Loucy (cell line): ENCODE data around the gene ZNF816.

Source experiments
- H2AFZ ChIP-seq: fragments of 200-600 bp; sonication (generic); 2 replicates; pipeline ENCODE4 v1.6.0; 2016; ENCODE audit warnings: antibody characterized with exemption, mild to moderate bottlenecking, low read length, moderate library complexity
- H3F3A ChIP-seq: fragments of 200-600 bp; 2 replicates; pipeline ENCODE4 v1.6.0; 2016; ENCODE audit warnings: antibody characterized with exemption, low read depth, mild to moderate bottlenecking
- H3K27me3 ChIP-seq: fragments of 200-600 bp; sonication (generic); 2 replicates; pipeline ENCODE4 v1.6.1; 2014; ENCODE audit warnings: low read length, mild to moderate bottlenecking; ENCODE audit not compliant: insufficient read depth, poor library complexity, severe bottlenecking
- H3K36me3 ChIP-seq: fragments of 200-600 bp; sonication (generic); 2 replicates; pipeline ENCODE4 v1.6.1; 2016; ENCODE audit warnings: low read length; ENCODE audit not compliant: insufficient read depth
- H3K4me1 ChIP-seq: fragments of 200-600 bp; sonication (generic); 2 replicates; pipeline ENCODE4 v1.5.1; 2014; ENCODE audit warnings: low read length, mild to moderate bottlenecking; ENCODE audit not compliant: insufficient read depth, poor library complexity, severe bottlenecking
- H3K4me2 ChIP-seq: fragments of 200-600 bp; sonication (generic); 2 replicates; pipeline ENCODE4 v1.6.0; 2014; ENCODE audit warnings: antibody characterized with exemption, low read length, low read depth, mild to moderate bottlenecking; ENCODE audit not compliant: poor library complexity, severe bottlenecking
- H3K4me3 ChIP-seq: fragments of 200-600 bp; sonication (generic); 2 replicates; pipeline ENCODE4 v1.5.1; 2014; ENCODE audit warnings: low read length, mild to moderate bottlenecking, mixed read lengths; ENCODE audit not compliant: poor library complexity, severe bottlenecking
- H3K79me2 ChIP-seq: fragments of 200-600 bp; sonication (generic); 2 replicates; pipeline ENCODE4 v1.6.1; 2014; ENCODE audit warnings: low read length; ENCODE audit not compliant: insufficient read depth
- H3K9ac ChIP-seq: fragments of 200-600 bp; sonication (generic); 2 replicates; pipeline ENCODE4 v1.6.0; 2014; ENCODE audit warnings: mild to moderate bottlenecking, low read depth, low read length, moderate library complexity; ENCODE audit not compliant: poor library complexity, severe bottlenecking
- H3K9me2 ChIP-seq: fragments of 200-600 bp; sonication (generic); replicated peaks from 2 replicates; pipeline ENCODE4 v1.6.1; 2016; ENCODE audit warnings: low read depth, low read length, mixed read lengths
- H3K9me3 ChIP-seq: fragments of 200-600 bp; sonication (generic); 2 replicates; pipeline ENCODE4 v1.6.1; 2014; ENCODE audit warnings: mild to moderate bottlenecking, antibody characterized with exemption, low read length, low read depth; ENCODE audit not compliant: insufficient read depth
- H4K20me1 ChIP-seq: fragments of 200-600 bp; sonication (generic); 2 replicates; pipeline ENCODE4 v1.6.0; 2014; ENCODE audit warnings: antibody characterized with exemption, low read length, mild to moderate bottlenecking; ENCODE audit not compliant: insufficient read depth, poor library complexity, severe bottlenecking
- EZH2phosphoT487 ChIP-seq: fragments of 200-600 bp; IDR thresholded peaks from 2 replicates; pipeline ENCODE4 v1.6.1; 2018; ENCODE audit warnings: antibody characterized with exemption, mild to moderate bottlenecking, moderate library complexity, borderline replicate concordance
- TF ChIP-seq, protein P1 (sequence below): fragments of 200-600 bp; sonication (generic); conservative IDR thresholded peaks from 2 replicates; pipeline ENCODE4 v1.5.1; 2014; ENCODE audit warnings: mild to moderate bottlenecking, antibody characterized with exemption, low read length

ZNF816 gene

DNA sequence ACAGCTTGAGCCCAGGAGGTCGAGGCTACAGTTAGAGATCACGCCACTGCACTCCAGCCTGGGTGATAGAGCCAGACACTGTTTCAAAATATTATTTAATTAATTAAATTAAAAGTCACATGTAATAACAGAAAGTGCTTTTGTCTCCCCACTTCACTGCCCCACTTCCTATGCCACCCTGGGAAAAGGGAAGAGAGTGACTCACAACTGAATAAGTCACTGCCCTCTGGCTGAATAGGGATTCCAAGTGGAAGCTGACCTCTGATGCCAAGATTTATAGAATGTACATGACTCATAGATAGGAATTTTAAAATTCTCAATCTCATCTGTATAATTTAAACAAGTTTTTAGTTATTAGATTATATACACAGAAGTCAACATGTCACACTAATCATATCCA lies 28.8 kb upstream of the ZNF816 start:
- Histone ChIP-seq H3K27me3 (no peaks in the 10 kb centered on the region), H3K9me3 (0 out of 2 replicates have a peak, but pooled peaks cover 7% of the 10 kb centered on the region), H3K36me3 (no peaks in the 10 kb centered on the region), H2AFZ (no peak overlapping the region), H3K9ac (no peak overlapping the region), H3K79me2 (no peaks in the 10 kb centered on the region), H3K4me1 (peaks cover 4% of the 10 kb centered on the region), H3F3A (no peaks in the 10 kb centered on the region), H3K4me2 (no peak overlapping the region), H3K4me3 (no peak overlapping the region), H4K20me1 (no peaks in the 10 kb centered on the region), H3K9me2 (no peaks in the 10 kb centered on the region)
- TF ChIP-seq EZH2phosphoT487: no peak
- TF ChIP-seq, protein P1, sequence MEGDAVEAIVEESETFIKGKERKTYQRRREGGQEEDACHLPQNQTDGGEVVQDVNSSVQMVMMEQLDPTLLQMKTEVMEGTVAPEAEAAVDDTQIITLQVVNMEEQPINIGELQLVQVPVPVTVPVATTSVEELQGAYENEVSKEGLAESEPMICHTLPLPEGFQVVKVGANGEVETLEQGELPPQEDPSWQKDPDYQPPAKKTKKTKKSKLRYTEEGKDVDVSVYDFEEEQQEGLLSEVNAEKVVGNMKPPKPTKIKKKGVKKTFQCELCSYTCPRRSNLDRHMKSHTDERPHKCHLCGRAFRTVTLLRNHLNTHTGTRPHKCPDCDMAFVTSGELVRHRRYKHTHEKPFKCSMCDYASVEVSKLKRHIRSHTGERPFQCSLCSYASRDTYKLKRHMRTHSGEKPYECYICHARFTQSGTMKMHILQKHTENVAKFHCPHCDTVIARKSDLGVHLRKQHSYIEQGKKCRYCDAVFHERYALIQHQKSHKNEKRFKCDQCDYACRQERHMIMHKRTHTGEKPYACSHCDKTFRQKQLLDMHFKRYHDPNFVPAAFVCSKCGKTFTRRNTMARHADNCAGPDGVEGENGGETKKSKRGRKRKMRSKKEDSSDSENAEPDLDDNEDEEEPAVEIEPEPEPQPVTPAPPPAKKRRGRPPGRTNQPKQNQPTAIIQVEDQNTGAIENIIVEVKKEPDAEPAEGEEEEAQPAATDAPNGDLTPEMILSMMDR: no peak

DNA sequence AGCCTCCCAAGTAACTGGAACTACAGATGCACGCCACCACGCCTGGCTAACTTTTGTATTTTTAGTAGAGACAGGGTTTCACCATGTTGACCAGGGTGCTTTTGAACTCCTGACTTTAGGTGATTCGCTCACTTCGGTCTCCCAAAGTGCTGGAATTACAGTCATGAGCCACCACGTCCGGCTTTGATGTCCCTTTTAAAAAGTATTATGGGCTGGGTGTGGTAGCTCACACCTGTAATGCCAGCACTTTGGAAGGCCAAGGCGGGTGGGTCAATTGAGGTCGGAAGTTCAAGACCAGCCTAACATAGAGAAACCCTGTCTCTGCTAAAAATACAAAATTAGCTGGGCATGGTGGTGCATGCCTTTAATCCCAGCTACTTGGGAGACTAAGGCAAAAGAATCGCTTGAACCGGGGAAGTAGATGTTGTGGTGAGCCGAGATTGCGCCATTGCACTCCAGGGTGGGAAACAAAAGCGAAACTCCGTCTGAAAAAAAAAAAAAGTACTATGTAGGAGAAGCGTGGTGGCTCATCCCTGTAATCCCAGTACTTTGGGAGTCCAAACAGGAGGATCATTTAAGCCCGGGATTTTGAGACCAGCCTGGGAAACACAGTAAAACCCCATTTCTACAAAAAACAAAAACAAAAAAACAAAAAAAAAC lies 28.2 kb upstream of the ZNF816 start:
- H3K4me3 ChIP-seq: no peak overlapping the region
- H3K9me3 ChIP-seq: peaks cover 7% of the 10 kb centered on the region; the same call in 1 of the 2 replicates
- no peaks in the 10 kb centered on the region for H3F3A ChIP-seq
- H3K27me3 ChIP-seq: no peaks in the 10 kb centered on the region
- no peak overlapping the region for H2AFZ ChIP-seq
- no peaks in the 10 kb centered on the region for H4K20me1 ChIP-seq
- peaks cover 4% of the 10 kb centered on the region for H3K4me1 ChIP-seq
- H3K9ac ChIP-seq: no peak overlapping the region
- TF ChIP-seq, protein P1: no peak
- no peak for TF ChIP-seq EZH2phosphoT487
- no peaks in the 10 kb centered on the region for H3K79me2 ChIP-seq
- H3K4me2 ChIP-seq: no peak overlapping the region
- H3K9me2 ChIP-seq: no peaks in the 10 kb centered on the region
- no peaks in the 10 kb centered on the region for H3K36me3 ChIP-seq

DNA sequence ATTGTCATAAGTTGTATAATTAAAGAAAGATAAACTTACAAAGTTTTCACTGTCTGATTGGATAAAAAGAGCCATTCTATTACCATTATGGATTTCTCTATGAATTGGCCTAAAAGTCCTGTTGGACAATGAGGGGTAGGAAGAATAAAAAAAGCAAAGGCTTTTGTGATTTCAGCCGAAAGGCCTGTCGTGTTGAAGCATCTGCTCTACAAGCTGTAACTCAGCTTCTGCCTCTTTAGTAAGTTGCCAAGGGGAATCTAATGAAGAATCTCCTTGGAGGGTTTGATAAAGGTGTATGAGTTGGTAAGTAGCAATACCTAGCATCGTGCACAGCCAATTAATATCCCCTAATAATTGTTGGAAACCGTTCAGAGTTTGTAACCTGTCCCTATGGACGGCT lies 25.8 kb upstream of the ZNF816 start:
- Histone ChIP-seq H3K4me1 (no peaks in the 10 kb centered on the region), H3K4me2 (no peak overlapping the region), H3K79me2 (no peaks in the 10 kb centered on the region), H2AFZ (no peak overlapping the region), H3K27me3 (no peaks in the 10 kb centered on the region), H3K9me2 (no peaks in the 10 kb centered on the region), H3K36me3 (no peaks in the 10 kb centered on the region), H3F3A (no peaks in the 10 kb centered on the region), H3K9ac (no peak overlapping the region), H3K9me3 (peaks cover 12% of the 10 kb centered on the region; the same call in 1 of the 2 replicates), H4K20me1 (no peaks in the 10 kb centered on the region), H3K4me3 (no peak overlapping the region)
- TF ChIP-seq, protein P1: no peak
